ENCODE measurements around the gene SP7. TPM values are rescaled to one million over a fixed set of nuclear protein-coding genes. Genes with fewer than 3 reads are reported as not detected.

Gene SP7
- total RNA-seq, 1 experiment from 2014 or later, result not detected

DNA sequence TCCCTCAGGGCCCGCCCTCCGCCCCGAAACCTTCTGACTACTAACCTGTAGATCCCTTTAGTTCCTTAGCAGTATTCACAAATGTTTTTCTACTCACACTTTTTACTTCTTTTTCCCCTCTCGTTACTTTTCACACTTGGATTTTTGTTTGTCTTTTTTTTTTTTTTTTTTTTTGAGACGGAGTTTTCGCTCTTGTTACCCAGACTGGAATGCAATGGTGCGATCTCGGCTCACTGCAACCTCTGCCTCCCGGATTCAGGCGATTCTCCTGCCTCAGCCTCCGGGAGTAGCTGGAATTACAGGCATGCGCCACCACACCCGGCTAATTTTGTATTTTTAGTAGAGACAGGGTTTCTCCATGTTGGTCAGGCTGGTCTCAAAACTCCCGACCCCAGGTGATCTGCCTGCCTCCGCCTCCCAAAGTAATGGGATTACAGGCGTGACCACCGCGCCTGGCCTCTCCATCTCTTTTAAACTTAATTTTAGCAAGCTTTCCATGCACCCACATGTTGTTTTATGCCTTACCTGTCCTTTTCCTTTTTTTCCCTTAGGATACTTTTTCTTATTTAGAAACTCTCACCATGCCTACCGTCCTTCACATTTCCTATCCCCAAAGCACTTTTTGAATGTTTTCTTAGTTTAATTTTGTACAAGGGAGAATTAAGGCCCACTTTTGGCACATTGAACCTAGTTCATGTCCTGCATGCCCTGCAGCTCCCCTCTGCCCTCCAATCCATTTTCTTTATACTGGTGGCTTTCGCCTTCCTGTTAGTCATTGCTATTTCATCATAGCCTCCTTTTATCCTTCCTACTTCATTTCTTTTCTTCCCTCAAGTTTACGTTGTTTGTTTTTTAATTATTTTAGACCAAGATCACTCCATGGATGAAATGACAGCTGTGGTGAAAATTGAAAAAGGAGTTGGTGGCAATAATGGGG lies 44.9 kb upstream of the SP7 start:
- Histone ChIP-seq H4K20me1 (ENCODE audit: control insufficient read depth, insufficient read depth, insufficient read length) (no peaks in the 10 kb centered on the region), H3K9me3 (ENCODE audit: control insufficient read depth, low read depth, low read length) (no peaks in the 10 kb centered on the region), H2BK15ac (ENCODE audit: low read depth, low read length) (no peak overlapping the region), H4K8ac (replicated peaks; ENCODE audit: insufficient read length, low read depth, low read length) (no peak overlapping the region), H3K56ac (ENCODE audit: insufficient read length, low read depth, low read length) (no peak overlapping the region), H3K27ac (ENCODE audit: insufficient read length, low read depth, low read length) (peak overlapping the region; percentile 0), H3K27me3 (ENCODE audit: insufficient read depth, low read length) (no peaks in the 10 kb centered on the region), H3K23ac (ENCODE audit: insufficient read length, low read depth, low read length) (no peak overlapping the region), H3K4me2 (ENCODE audit: insufficient read depth, insufficient read length, low read length) (peak overlapping the region; percentile 41), H2BK12ac (ENCODE audit: insufficient read length, low read depth, low read length) (no peak overlapping the region), H3T11ph (ENCODE audit: low read length) (no peak overlapping the region), H4K5ac (ENCODE audit: insufficient read length, low read depth, low read length) (no peak overlapping the region), H3K4ac (ENCODE audit: low read depth, low read length) (no peak overlapping the region), H3K9ac (ENCODE audit: extremely low read depth, insufficient read length, low read length) (peak overlapping the region; percentile 70), H2BK5ac (ENCODE audit: insufficient read length, low read length) (no peak overlapping the region), H4K91ac (ENCODE audit: insufficient read length, low read depth, low read length) (no peak overlapping the region), H3K79me2 (ENCODE audit: insufficient read depth, low read length) (peaks cover 21% of the 10 kb centered on the region; the same call in 1 of the 2 replicates), H3K14ac (ENCODE audit: insufficient read depth, low read length) (no peak overlapping the region), H2BK20ac (ENCODE audit: low read depth, low read length, poor library complexity, severe bottlenecking) (no peak overlapping the region), H3K23me2 (ENCODE audit: insufficient read length, low read depth, low read length, poor library complexity, severe bottlenecking) (peaks cover 3% of the 10 kb centered on the region), H3K18ac (ENCODE audit: insufficient read length, low read depth, low read length) (no peak overlapping the region), H2AFZ (ENCODE audit: low read length) (no peak overlapping the region), H3K4me1 (ENCODE audit: insufficient read depth, low read length) (peaks cover 3% of the 10 kb centered on the region), H2BK120ac (ENCODE audit: low read depth, low read length, poor library complexity, severe bottlenecking) (no peak overlapping the region), H2AK5ac (ENCODE audit: insufficient read length, low read length) (no peak overlapping the region), H3K79me1 (ENCODE audit: insufficient read depth, low read depth, low read length, poor library complexity, severe bottlenecking) (peaks cover 12% of the 10 kb centered on the region)
- peaks cover 23 to 35% of the 10 kb centered on the region in 2 experiments for H3K4me1 Mint-ChIP-seq
- no CpG with 5 or more reads among the region's 21 CpGs for WGBS (ENCODE audit: extremely low coverage, insufficient read length, low lambda C conversion rate)
- H3K9me3 Mint-ChIP-seq, result peaks cover 0 to 5% of the 10 kb centered on the region in 2 experiments; a peak in 2 of 5 replicates
- TF ChIP-seq, protein P1, sequence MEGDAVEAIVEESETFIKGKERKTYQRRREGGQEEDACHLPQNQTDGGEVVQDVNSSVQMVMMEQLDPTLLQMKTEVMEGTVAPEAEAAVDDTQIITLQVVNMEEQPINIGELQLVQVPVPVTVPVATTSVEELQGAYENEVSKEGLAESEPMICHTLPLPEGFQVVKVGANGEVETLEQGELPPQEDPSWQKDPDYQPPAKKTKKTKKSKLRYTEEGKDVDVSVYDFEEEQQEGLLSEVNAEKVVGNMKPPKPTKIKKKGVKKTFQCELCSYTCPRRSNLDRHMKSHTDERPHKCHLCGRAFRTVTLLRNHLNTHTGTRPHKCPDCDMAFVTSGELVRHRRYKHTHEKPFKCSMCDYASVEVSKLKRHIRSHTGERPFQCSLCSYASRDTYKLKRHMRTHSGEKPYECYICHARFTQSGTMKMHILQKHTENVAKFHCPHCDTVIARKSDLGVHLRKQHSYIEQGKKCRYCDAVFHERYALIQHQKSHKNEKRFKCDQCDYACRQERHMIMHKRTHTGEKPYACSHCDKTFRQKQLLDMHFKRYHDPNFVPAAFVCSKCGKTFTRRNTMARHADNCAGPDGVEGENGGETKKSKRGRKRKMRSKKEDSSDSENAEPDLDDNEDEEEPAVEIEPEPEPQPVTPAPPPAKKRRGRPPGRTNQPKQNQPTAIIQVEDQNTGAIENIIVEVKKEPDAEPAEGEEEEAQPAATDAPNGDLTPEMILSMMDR (conservative IDR thresholded peaks at IDR 0.05), result no peak
- peaks cover 27 to 41% (median 41%) of the 10 kb centered on the region in 3 experiments for H3K36me3 Mint-ChIP-seq (ENCODE audit: insufficient read depth in 1 of 3, low read depth in 3 of 3)
- peak overlapping the region; percentile 83 to 90 for H3K4me3 Mint-ChIP-seq
- H3K27me3 Mint-ChIP-seq (ENCODE audit: low read depth), result no peaks in the 10 kb centered on the region
- DNase-seq, result peak; percentile 48
- peak overlapping the region; percentile 99 for H3K27ac Mint-ChIP-seq
